OCI-LY7 (cell line): Measurements from ENCODE around the gene FBXO42. TPM values are rescaled to one million over a fixed set of nuclear protein-coding genes. Genes with fewer than 3 reads are reported as not detected.

ENCODE experiments used
- BruUV-seq: library from RNA; stranded (reverse); fragments of 400-500 nt; replicated peaks from 2 replicates; lab custom pipeline; 2021; lab: Mats Ljungman, UMichigan
- CTCF ChIA-PET: fragments of 300-600 bp; sonication (Branson Sonifier 250); formaldehyde crosslinking; loops from one replicate; lab custom pipeline; 2022; ENCODE audit warnings: antibody characterized with exemption; ENCODE audit not compliant: unreplicated experiment; lab: Charles Lee
- POLR2A ChIA-PET: fragments of 300-600 bp; sonication (Branson Sonifier 250); formaldehyde crosslinking; loops from one replicate; lab custom pipeline; 2022; ENCODE audit warnings: antibody characterized with exemption; lab: Charles Lee
- DNase-seq: peaks from one replicate; pipeline ENCODE4 v3.0.0-alpha.2; 2015; ENCODE audit warnings: low spot score
- H2AFZ ChIP-seq: fragments of 200-600 bp; sonication (generic), shearing (Covaris generic); 2 replicates; pipeline ENCODE4 v1.6.1; 2014; ENCODE audit warnings: mild to moderate bottlenecking, antibody characterized with exemption, low read length, moderate library complexity
- H3K27ac ChIP-seq: fragments of 200-600 bp; sonication (generic); 2 replicates; pipeline ENCODE4 v1.5.1; 2014; ENCODE audit warnings: mixed run types, low read depth, mild to moderate bottlenecking, moderate library complexity, low read length, inconsistent platforms; ENCODE audit not compliant: poor library complexity, severe bottlenecking
- H3K36me3 ChIP-seq: fragments of 200-600 bp; sonication (generic); 2 replicates; pipeline ENCODE4 v1.6.1; 2014; ENCODE audit warnings: mild to moderate bottlenecking, antibody characterized with exemption, low read length, moderate library complexity, mixed read lengths; ENCODE audit not compliant: insufficient read depth
- H3K4me1 ChIP-seq: fragments of 200-600 bp; sonication (generic); 2 replicates; pipeline ENCODE4 v1.5.1; 2014; ENCODE audit warnings: mild to moderate bottlenecking, low read length; ENCODE audit not compliant: insufficient read depth, poor library complexity, severe bottlenecking
- H3K4me2 ChIP-seq: fragments of 200-600 bp; sonication (generic); 2 replicates; pipeline ENCODE4 v1.6.1; 2014; ENCODE audit warnings: mild to moderate bottlenecking, low read length
- H3K4me3 ChIP-seq: fragments of 200-600 bp; sonication (generic); 2 replicates; pipeline ENCODE4 v1.5.1; 2014; ENCODE audit warnings: mild to moderate bottlenecking, low read depth, low read length; ENCODE audit not compliant: poor library complexity, severe bottlenecking
- H3K79me2 ChIP-seq: fragments of 200-600 bp; sonication (generic); 2 replicates; pipeline ENCODE4 v1.6.1; 2016; ENCODE audit warnings: low read depth, mild to moderate bottlenecking, low read length, moderate library complexity, mixed read lengths; ENCODE audit not compliant: insufficient read depth
- H3K9me2 ChIP-seq: fragments of 200-600 bp; sonication (generic); 2 replicates; pipeline ENCODE4 v1.6.1; 2016; ENCODE audit warnings: mild to moderate bottlenecking, low read length, mixed read lengths; ENCODE audit not compliant: insufficient read depth
- H3K9me3 ChIP-seq: fragments of 200-600 bp; sonication (generic); 2 replicates; pipeline ENCODE4 v1.6.1; 2014; ENCODE audit warnings: mild to moderate bottlenecking, mixed run types, low read length, mixed read lengths
- H4K20me1 ChIP-seq: fragments of 200-600 bp; sonication (generic); 2 replicates; pipeline ENCODE4 v1.6.1; 2014; ENCODE audit warnings: mild to moderate bottlenecking, antibody characterized with exemption, low read length, moderate library complexity, mixed read lengths; ENCODE audit not compliant: insufficient read depth
- EZH2phosphoT487 ChIP-seq: fragments of 200-600 bp; sonication (generic); IDR thresholded peaks from 2 replicates; pipeline ENCODE4 v1.6.1; 2018; ENCODE audit warnings: low read depth, borderline replicate concordance, mild to moderate bottlenecking, mixed run types, antibody characterized with exemption, low read length, moderate library complexity, mixed read lengths
- intact Hi-C: fragments of 100-400 bp; cut with micrococcal nuclease; formaldehyde crosslinking; loops from one replicate; pipeline ENCODE4 v1.10.0; 2022; ENCODE audit not compliant: unreplicated experiment
- total RNA-seq, 2 experiments: library from RNA; depleted of rRNA in 1 of 2; stranded (reverse); fragments of >200 nt in 1 of 2; shearing (Covaris generic) in 1 of 2; gene quantifications; 2 replicates each; pipeline ENCODE4 v1.2.3, GENCODE V29; 2014 to 2022
- TF ChIP-seq, protein P1 (sequence below): fragments of 200-600 bp; sonication (generic); conservative IDR thresholded peaks from 2 replicates; pipeline ENCODE4 v1.5.1; 2014; ENCODE audit warnings: mild to moderate bottlenecking, antibody characterized with exemption, low read length, moderate library complexity, mixed read lengths

The FBXO42 gene
- total RNA-seq, 2 experiments from 2014 or later, result 20.0 to 22.9 TPM

DNA sequence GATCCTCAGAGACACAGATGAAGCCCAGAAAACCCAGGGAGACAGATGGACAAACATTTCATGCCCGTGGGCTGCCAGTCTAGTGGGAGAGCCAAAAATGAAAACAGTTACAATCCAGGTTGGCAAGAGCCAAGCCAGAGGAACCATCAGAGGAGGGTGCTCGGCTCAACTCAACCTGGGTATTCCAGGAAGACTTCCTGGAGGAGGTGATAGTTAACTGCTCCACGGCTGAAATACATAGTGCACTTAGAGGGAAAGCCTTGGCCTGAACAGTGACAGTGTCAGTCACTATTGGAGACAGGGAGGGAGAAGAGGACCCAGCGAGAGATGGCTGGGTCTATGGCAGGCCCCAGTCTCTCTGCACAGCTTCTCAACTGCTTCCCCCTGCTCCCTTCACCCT lies 141.7 kb downstream of the FBXO42 start:
- CTCF ChIA-PET, result no interaction called here
- POLR2A ChIA-PET, result no interaction called here

DNA sequence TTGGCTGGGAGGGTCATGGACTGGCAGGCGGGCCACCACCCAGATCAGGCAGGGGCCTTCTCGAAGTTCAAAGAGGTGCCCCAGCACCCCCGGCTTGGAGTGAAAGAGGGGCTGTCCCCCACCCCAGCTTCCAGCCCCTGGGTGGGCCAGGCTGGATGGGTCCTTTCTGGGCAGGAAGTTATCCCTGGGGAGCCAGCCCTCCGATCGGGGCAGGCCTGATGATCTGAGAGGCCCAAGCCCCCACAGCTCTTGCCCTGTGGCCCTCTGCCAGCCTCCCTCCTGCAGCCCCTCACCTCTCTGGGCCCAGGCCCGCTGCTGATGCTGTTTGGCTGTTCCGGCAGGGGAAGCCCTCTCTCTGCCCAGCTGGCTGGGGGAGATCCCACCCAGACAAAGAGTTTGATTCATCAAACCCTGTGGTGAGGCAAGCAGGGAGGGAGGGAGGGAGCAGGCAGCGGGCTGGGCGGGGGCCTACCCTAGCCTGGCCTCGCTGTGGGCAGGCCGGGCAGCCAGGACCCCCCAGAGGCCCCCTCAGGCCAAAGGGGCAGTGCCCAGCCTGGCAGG lies 142.4 kb downstream of the FBXO42 start:
- Histone ChIP-seq H3K9me2 (no peaks in the 10 kb centered on the region), H3K9me3 (no peaks in the 10 kb centered on the region), H3K36me3 (no peaks in the 10 kb centered on the region), H2AFZ (no peak overlapping the region), H3K4me3 (no peak overlapping the region), H3K79me2 (no peaks in the 10 kb centered on the region), H3K4me1 (peaks cover 6% of the 10 kb centered on the region), H4K20me1 (no peaks in the 10 kb centered on the region), H3K4me2 (no peak overlapping the region), H3K27ac (no peak overlapping the region)
- CTCF ChIA-PET, result no interaction called here
- no peak for DNase-seq
- no peak for TF ChIP-seq EZH2phosphoT487
- TF ChIP-seq, protein P1, sequence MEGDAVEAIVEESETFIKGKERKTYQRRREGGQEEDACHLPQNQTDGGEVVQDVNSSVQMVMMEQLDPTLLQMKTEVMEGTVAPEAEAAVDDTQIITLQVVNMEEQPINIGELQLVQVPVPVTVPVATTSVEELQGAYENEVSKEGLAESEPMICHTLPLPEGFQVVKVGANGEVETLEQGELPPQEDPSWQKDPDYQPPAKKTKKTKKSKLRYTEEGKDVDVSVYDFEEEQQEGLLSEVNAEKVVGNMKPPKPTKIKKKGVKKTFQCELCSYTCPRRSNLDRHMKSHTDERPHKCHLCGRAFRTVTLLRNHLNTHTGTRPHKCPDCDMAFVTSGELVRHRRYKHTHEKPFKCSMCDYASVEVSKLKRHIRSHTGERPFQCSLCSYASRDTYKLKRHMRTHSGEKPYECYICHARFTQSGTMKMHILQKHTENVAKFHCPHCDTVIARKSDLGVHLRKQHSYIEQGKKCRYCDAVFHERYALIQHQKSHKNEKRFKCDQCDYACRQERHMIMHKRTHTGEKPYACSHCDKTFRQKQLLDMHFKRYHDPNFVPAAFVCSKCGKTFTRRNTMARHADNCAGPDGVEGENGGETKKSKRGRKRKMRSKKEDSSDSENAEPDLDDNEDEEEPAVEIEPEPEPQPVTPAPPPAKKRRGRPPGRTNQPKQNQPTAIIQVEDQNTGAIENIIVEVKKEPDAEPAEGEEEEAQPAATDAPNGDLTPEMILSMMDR, result no peak
- no TSS peak for BruUV-seq
- intact Hi-C loops, result loop anchor here (5.0 kb wide), 2 partner anchors 157 to 697 kb away; partner anchors contain the start of gene SZRD1
- POLR2A ChIA-PET, result no interaction called here

More for the DNA sequence above, 141.7 kb downstream of the FBXO42 start:
- Histone ChIP-seq H2AFZ (no peak overlapping the region), H3K9me3 (no peaks in the 10 kb centered on the region), H3K36me3 (no peaks in the 10 kb centered on the region), H3K79me2 (no peaks in the 10 kb centered on the region), H3K27ac (no peak overlapping the region), H3K4me3 (no peak overlapping the region), H3K4me1 (peaks cover 6% of the 10 kb centered on the region), H3K4me2 (no peak overlapping the region), H3K9me2 (no peaks in the 10 kb centered on the region), H4K20me1 (no peaks in the 10 kb centered on the region)
- TF ChIP-seq EZH2phosphoT487, result no peak
- TF ChIP-seq, protein P1, result no peak
- no peak for DNase-seq
- intact Hi-C loops, result no loop called here
- BruUV-seq, result no TSS peak

DNA sequence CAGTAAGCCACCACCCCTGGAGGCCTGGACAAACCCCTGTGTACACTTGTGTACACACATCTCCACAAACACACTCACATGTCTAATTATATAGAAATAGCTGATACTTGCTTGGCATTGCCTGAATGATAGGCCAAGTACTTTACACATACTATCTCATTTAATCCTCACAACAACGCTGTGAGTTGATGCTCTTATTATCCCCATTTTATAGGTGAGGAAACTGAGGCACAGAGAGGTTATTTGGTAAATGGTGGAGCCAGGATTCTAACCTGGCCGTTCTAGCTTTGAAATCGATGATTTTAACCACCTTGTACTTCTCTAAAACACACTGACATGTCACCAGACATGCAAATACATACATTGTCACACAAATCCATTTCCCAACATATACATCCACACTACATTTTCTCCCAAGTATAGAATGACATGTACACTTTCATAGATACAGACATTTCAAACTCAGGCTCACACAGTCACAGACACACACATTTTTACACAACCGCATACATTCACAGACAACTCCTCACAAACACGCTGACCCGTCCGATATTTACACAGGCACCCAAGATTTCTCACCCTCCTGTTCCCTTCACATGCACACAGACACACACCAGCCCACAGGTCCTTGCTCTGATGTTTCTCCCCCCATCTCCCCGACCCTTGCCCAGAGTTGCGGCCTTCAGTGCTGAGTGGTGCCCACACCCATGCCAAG lies 143.0 kb downstream of the FBXO42 start:
- Histone ChIP-seq H3K9me2 (no peaks in the 10 kb centered on the region), H3K4me2 (no peak overlapping the region), H3K36me3 (no peaks in the 10 kb centered on the region), H4K20me1 (no peaks in the 10 kb centered on the region), H3K9me3 (no peaks in the 10 kb centered on the region), H2AFZ (no peak overlapping the region), H3K4me3 (no peak overlapping the region), H3K4me1 (peaks cover 6% of the 10 kb centered on the region), H3K27ac (no peak overlapping the region), H3K79me2 (no peaks in the 10 kb centered on the region)
- BruUV-seq, result no TSS peak
- no peak for DNase-seq
- POLR2A ChIA-PET, result no interaction called here
- intact Hi-C loops, result loop anchor here (5.0 kb wide), 2 partner anchors 158 to 698 kb away; partner anchors contain the start of gene SZRD1
- TF ChIP-seq, protein P1, result no peak
- TF ChIP-seq EZH2phosphoT487, result no peak
- CTCF ChIA-PET, result no interaction called here
